SK-N-MC (cell line): ENCODE results near the gene ZNF490.

Experiments used
- EZH2 ChIP-seq: fragments of 200-600 bp; sonication (generic); IDR thresholded peaks from one replicate; pipeline ENCODE4 v1.6.1; 2017; ENCODE audit warnings: antibody characterized with exemption
- POLR2AphosphoS5 ChIP-seq: IDR thresholded peaks from 2 replicates; pipeline ENCODE4 v1.6.1; 2012; ENCODE audit warnings: mild to moderate bottlenecking, low read depth, low read length, borderline replicate concordance

DNA sequence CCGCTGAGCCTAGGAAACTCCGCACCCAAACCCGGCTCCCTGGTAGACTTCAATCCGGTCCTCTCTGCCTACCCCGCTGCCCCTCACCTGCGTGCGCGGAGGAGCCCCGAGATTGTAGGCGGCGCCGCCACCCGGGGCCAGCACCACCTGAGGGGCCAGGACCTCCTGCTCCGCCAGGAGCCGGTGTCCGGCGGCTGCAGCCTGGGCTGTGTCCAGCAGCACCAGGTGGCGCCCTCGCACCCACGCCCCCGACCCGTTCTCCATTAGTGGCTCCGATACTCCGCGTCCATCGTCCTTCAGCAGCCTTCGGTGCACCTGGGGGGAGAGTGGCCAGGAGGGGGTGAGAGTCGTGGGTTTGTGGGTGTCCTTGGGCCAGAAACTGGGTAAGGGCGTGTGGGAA, 37.5 kb upstream of the ZNF490 start:
- TF ChIP-seq POLR2AphosphoS5 (no peak), EZH2 (no peak)
